Brain pericyte (primary cell): ENCODE results near the gene SULF2.

Experiments used
- DNase-seq: peaks from one replicate; pipeline ENCODE4 v3.0.0-alpha.2; 2012; ENCODE audit warnings: low read depth, low spot score

SULF2 gene

GRCh38 chr20:47762699-47763268, 22.5 kb downstream of the SULF2 start:
- no peak for DNase-seq

GRCh38 chr20:47761482-47762047, 23.7 kb downstream of the SULF2 start:
- no peak for DNase-seq

GRCh38 chr20:47760686-47761481, 24.4 kb downstream of the SULF2 start:
- DNase-seq, result no peak

- no peak for DNase-seq
These were observed 26.5 kb downstream of the SULF2 start for GRCh38 chr20:47758517-47759450.

- DNase-seq, result no peak
These were observed 27.9 kb downstream of the SULF2 start for GRCh38 chr20:47757145-47758035.

GRCh38 chr20:47754946-47755652, 30.2 kb downstream of the SULF2 start:
- no peak for DNase-seq

- DNase-seq, result no peak
These were observed 30.9 kb downstream of the SULF2 start for GRCh38 chr20:47754388-47754715.

- no peak for DNase-seq
These were observed 31.5 kb downstream of the SULF2 start for GRCh38 chr20:47753576-47754387.

GRCh38 chr20:47751449-47751848, 33.8 kb downstream of the SULF2 start:
- no peak for DNase-seq

GRCh38 chr20:47749339-47749738, 35.9 kb downstream of the SULF2 start:
- DNase-seq, result no peak

GRCh38 chr20:47748823-47749222, 36.5 kb downstream of the SULF2 start:
- DNase-seq, result no peak

- no peak for DNase-seq
These were observed 37.2 kb downstream of the SULF2 start for GRCh38 chr20:47748069-47748468.

- DNase-seq, result no peak
These were observed 37.6 kb downstream of the SULF2 start for GRCh38 chr20:47747669-47748031.

GRCh38 chr20:47744803-47745202, 40.5 kb downstream of the SULF2 start:
- no peak for DNase-seq

- DNase-seq, result no peak
These were observed 41.6 kb downstream of the SULF2 start for GRCh38 chr20:47743671-47744070.

- no peak for DNase-seq
These were observed 43.3 kb downstream of the SULF2 start for GRCh38 chr20:47741669-47742608.

GRCh38 chr20:47740862-47741184, 44.5 kb downstream of the SULF2 start:
- DNase-seq, result no peak

- DNase-seq, result no peak
These were observed 45.0 kb downstream of the SULF2 start for GRCh38 chr20:47740121-47740861.
